OCI-LY1 (cell line): ENCODE data around the gene MRPL24.

Source experiments
- EZH2 ChIP-seq: fragments of 200-600 bp; sonication (generic), shearing (Covaris generic); IDR thresholded peaks from 2 replicates; pipeline ENCODE4 v1.8.0; 2017; ENCODE audit warnings: borderline replicate concordance, mixed run types, mild to moderate bottlenecking, antibody characterized with exemption, low read length, moderate library complexity, mixed read lengths
- TF ChIP-seq, protein P1 (sequence below): fragments of 200-600 bp; sonication (generic), shearing (Covaris generic); IDR thresholded peaks from 2 replicates; pipeline ENCODE4 v1.5.1; 2017; ENCODE audit warnings: mild to moderate bottlenecking, antibody characterized with exemption, low read length, moderate library complexity, mixed read lengths

DNA sequence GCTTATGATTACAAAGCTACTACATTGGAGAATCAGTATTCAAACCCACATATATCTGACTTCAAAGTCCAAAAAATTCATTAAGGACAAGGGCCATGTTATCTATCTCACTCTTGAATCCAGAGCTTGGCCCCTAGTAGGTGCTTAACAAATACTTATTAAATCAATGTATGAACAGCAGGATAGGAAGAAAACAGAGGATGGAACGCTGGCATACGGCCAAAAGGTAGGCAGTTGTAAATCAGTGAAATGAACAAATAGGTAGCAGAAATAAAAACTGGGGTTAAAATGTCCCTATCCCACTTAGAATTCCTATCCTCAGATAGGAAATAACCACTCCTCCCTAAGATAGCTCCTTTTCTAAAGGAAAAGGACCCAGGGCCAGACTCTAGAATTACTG, 2.0 kb downstream of the MRPL24 start:
- TF ChIP-seq, protein P1, sequence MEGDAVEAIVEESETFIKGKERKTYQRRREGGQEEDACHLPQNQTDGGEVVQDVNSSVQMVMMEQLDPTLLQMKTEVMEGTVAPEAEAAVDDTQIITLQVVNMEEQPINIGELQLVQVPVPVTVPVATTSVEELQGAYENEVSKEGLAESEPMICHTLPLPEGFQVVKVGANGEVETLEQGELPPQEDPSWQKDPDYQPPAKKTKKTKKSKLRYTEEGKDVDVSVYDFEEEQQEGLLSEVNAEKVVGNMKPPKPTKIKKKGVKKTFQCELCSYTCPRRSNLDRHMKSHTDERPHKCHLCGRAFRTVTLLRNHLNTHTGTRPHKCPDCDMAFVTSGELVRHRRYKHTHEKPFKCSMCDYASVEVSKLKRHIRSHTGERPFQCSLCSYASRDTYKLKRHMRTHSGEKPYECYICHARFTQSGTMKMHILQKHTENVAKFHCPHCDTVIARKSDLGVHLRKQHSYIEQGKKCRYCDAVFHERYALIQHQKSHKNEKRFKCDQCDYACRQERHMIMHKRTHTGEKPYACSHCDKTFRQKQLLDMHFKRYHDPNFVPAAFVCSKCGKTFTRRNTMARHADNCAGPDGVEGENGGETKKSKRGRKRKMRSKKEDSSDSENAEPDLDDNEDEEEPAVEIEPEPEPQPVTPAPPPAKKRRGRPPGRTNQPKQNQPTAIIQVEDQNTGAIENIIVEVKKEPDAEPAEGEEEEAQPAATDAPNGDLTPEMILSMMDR = no peak
- no peak for TF ChIP-seq EZH2
